WTC11 (cell line): ENCODE results near the gene ERC1.

Experiments used
- ATF2 ChIP-seq: sonication (generic); formaldehyde crosslinking; IDR thresholded peaks from 2 replicates; pipeline ENCODE4 v1.8.1; 2022; ENCODE audit warnings: low read depth, missing genetic modification reagents, borderline replicate concordance
- CTCF ChIP-seq: fragments of 200-600 bp; IDR thresholded peaks from 2 replicates; pipeline ENCODE4 v1.8.0; 2022; ENCODE audit warnings: antibody characterized with exemption
- NFE2L1 ChIP-seq: sonication (generic); formaldehyde crosslinking; IDR thresholded peaks from 2 replicates; pipeline ENCODE4 v1.8.1; 2023; ENCODE audit warnings: missing genetic modification reagents
- NFYB ChIP-seq: sonication (generic); formaldehyde crosslinking; conservative IDR thresholded peaks from 2 replicates; pipeline ENCODE4 v1.8.0; 2022; ENCODE audit warnings: low read depth, missing genetic modification reagents
- TEAD4 ChIP-seq: sonication (generic); formaldehyde crosslinking; IDR thresholded peaks from 2 replicates; pipeline ENCODE4 v1.8.0; 2022; ENCODE audit warnings: mild to moderate bottlenecking, missing genetic modification reagents
- TF ChIP-seq, protein P1 (sequence below): sonication (generic); formaldehyde crosslinking; IDR thresholded peaks from 2 replicates; pipeline ENCODE4 v1.8.1; 2023; ENCODE audit warnings: mild to moderate bottlenecking, missing genetic modification reagents, borderline replicate concordance
- TF ChIP-seq, protein P2 (sequence below): sonication (generic); formaldehyde crosslinking; IDR thresholded peaks from 2 replicates; pipeline ENCODE4 v1.8.1; 2022; ENCODE audit warnings: low read depth, mild to moderate bottlenecking, moderate library complexity, missing genetic modification reagents, borderline replicate concordance
- TF ChIP-seq, protein P3 (sequence below): sonication (generic); formaldehyde crosslinking; IDR thresholded peaks from 2 replicates; pipeline ENCODE4 v1.8.0; 2022; ENCODE audit warnings: mild to moderate bottlenecking, missing genetic modification reagents

DNA sequence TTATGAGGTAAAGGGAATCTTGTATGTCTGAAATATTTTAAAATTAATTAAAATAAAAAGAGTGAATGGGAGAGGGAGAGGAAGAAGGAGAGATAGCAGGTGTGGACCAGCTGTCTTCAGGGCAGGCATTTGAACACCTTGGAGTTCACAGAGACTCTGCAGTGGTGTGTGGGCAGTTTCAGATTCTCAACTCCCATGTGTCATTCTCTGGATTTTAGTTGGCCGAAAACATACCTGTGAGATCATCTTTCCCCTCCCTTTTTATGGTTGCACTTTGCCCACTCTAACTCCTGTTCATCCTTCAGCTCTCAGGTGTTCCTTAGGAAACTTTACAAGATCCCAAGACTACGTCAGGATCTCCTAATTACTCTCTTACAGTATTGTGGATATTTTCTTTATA is 108.1 kb downstream of the ERC1 start:
- no peak for TF ChIP-seq TEAD4 (CRISPR knock-in tag)
- TF ChIP-seq CTCF, result no peak
- TF ChIP-seq NFE2L1, result no peak
- TF ChIP-seq, protein P1, sequence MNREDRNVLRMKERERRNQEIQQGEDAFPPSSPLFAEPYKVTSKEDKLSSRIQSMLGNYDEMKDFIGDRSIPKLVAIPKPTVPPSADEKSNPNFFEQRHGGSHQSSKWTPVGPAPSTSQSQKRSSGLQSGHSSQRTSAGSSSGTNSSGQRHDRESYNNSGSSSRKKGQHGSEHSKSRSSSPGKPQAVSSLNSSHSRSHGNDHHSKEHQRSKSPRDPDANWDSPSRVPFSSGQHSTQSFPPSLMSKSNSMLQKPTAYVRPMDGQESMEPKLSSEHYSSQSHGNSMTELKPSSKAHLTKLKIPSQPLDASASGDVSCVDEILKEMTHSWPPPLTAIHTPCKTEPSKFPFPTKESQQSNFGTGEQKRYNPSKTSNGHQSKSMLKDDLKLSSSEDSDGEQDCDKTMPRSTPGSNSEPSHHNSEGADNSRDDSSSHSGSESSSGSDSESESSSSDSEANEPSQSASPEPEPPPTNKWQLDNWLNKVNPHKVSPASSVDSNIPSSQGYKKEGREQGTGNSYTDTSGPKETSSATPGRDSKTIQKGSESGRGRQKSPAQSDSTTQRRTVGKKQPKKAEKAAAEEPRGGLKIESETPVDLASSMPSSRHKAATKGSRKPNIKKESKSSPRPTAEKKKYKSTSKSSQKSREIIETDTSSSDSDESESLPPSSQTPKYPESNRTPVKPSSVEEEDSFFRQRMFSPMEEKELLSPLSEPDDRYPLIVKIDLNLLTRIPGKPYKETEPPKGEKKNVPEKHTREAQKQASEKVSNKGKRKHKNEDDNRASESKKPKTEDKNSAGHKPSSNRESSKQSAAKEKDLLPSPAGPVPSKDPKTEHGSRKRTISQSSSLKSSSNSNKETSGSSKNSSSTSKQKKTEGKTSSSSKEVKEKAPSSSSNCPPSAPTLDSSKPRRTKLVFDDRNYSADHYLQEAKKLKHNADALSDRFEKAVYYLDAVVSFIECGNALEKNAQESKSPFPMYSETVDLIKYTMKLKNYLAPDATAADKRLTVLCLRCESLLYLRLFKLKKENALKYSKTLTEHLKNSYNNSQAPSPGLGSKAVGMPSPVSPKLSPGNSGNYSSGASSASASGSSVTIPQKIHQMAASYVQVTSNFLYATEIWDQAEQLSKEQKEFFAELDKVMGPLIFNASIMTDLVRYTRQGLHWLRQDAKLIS (CRISPR knock-in tag), result no peak
- no peak for TF ChIP-seq ATF2 (CRISPR knock-in tag)
- TF ChIP-seq, protein P2, sequence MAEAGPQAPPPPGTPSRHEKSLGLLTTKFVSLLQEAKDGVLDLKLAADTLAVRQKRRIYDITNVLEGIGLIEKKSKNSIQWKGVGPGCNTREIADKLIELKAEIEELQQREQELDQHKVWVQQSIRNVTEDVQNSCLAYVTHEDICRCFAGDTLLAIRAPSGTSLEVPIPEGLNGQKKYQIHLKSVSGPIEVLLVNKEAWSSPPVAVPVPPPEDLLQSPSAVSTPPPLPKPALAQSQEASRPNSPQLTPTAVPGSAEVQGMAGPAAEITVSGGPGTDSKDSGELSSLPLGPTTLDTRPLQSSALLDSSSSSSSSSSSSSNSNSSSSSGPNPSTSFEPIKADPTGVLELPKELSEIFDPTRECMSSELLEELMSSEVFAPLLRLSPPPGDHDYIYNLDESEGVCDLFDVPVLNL (CRISPR knock-in tag), result no peak
- TF ChIP-seq, protein P3, sequence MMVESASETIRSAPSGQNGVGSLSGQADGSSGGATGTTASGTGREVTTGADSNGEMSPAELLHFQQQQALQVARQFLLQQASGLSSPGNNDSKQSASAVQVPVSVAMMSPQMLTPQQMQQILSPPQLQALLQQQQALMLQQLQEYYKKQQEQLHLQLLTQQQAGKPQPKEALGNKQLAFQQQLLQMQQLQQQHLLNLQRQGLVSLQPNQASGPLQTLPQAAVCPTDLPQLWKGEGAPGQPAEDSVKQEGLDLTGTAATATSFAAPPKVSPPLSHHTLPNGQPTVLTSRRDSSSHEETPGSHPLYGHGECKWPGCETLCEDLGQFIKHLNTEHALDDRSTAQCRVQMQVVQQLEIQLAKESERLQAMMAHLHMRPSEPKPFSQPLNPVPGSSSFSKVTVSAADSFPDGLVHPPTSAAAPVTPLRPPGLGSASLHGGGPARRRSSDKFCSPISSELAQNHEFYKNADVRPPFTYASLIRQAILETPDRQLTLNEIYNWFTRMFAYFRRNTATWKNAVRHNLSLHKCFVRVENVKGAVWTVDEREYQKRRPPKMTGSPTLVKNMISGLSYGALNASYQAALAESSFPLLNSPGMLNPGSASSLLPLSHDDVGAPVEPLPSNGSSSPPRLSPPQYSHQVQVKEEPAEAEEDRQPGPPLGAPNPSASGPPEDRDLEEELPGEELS (CRISPR knock-in tag), result no peak
- no peak for TF ChIP-seq NFYB (CRISPR knock-in tag)
